GM19452 (cell line): ENCODE results near the gene TLR4.
A peak's percentile ranks its signal among the peaks of the same experiment; 100 is the strongest.

Experiments used
- ATAC-seq: cut with Tn5 transposase; IDR thresholded peaks from one replicate; pipeline ENCODE4 v1.9.1; 2021; ENCODE audit not compliant: unreplicated experiment

TLR4 gene

DNA sequence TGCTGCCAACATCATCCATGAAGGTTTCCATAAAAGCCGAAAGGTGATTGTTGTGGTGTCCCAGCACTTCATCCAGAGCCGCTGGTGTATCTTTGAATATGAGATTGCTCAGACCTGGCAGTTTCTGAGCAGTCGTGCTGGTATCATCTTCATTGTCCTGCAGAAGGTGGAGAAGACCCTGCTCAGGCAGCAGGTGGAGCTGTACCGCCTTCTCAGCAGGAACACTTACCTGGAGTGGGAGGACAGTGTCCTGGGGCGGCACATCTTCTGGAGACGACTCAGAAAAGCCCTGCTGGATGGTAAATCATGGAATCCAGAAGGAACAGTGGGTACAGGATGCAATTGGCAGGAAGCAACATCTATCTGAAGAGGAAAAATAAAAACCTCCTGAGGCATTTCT, 10.1 kb downstream of the TLR4 start:
- ATAC-seq, result no peak

GRCh38 chr9:117715411-117715989, 11.3 kb downstream of the TLR4 start:
- no peak for ATAC-seq

- ATAC-seq, result peak; percentile 100
These were observed 13.9 kb downstream of the TLR4 start for GRCh38 chr9:117718085-117718484.

DNA sequence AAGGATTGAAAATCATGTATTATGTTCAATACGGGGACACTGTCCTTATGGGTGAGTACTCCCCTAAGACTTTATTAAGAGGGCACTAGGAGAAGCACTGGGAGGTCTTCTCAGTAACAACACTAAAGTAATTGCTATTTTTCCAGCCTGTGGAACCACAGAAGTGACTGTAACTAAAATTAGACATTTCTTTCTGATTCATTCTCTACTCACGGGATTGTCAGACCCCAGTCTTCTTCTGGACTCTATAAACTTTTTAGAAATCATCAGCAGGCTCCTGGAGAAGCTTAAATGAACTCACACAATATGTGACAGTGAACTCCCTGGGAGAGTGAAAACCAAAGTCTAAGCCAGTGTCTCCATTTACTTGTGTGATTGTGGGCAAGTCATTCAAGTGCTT, 14.5 kb downstream of the TLR4 start:
- ATAC-seq, result peak; percentile 16

GRCh38 chr9:117719161-117719920, 15.1 kb downstream of the TLR4 start:
- no peak for ATAC-seq

DNA sequence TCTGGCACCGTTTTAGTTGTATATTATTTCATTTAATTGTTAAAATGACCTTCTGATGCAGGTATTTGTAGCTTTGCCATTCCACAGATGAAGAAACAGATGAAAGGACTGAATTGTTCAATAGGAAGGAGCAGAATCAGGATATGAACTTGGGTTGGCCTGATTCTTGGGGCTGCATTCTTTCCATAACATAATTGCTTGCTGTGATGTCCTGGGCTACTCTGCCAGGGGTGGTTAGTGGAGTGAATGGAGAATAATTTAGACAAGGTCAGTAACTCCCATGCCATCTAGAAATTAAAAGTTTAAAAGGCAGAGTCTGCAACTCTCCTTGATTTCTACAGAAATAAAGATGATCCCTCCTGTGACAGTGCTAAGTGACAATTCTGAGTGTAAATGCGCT, 15.9 kb downstream of the TLR4 start:
- no peak for ATAC-seq

- ATAC-seq, result no peak
These were observed 16.4 kb downstream of the TLR4 start for GRCh38 chr9:117720555-117720954.

GRCh38 chr9:117720987-117721386, 16.8 kb downstream of the TLR4 start:
- no peak for ATAC-seq

DNA sequence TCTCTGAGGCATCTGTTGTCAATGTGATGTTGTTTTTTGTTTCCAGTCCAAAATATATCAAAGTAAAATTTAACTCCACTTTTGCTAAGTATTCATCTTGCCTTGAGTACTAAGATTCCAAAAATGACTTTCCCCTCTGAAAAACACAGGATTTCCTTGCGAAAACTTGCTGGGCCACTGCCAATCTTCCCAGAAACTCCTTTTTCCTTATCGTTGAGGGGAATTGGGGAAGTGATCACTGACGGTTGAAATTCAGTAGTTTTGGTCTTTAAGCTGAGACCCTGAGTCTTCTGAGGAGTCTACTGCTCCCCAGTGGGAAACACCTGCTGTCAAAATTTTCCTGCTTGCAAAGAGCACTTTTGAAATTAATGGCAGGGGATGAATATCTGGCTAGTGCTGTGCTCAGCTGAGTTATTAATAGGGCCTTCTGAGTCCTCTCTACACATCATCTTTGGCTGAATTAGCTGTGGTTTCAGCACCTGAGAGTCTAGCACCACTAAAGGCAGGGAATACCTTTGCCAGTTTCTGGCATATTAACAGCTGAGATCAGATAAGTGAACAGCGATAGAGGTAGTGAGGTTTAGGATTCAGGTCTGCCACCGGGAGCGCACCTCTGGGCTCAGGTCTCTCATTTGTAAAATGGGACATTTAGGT, 18.0 kb downstream of the TLR4 start:
- no peak for ATAC-seq

GRCh38 chr9:117723986-117724625, 19.9 kb downstream of the TLR4 start:
- no peak for ATAC-seq

DNA sequence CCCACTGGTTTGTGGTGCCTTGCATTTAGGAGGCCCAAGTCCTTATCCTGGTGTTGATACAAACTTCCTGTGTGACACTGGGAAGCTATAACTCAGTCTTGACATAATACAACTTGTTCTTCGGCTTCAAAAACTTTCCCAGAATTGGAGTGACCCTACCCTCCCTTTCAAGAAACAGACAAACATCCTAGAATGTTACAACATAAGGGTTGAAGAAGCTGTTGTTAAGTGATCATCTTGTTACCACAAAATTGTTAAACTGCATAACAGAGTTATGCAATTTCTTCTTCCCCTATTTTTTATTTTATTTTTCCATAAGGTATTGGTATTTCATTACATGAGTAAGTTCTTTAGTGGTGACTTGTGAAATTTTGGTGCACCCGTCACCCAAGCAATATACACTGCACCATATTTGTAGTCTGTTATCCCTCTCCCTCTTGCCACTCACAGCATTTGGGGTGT, 21.3 kb downstream of the TLR4 start:
- ATAC-seq, result no peak

- no peak for ATAC-seq
These were observed 25.2 kb downstream of the TLR4 start for GRCh38 chr9:117729375-117729774.

- no peak for ATAC-seq
These were observed 28.3 kb downstream of the TLR4 start for GRCh38 chr9:117732494-117732893.

DNA sequence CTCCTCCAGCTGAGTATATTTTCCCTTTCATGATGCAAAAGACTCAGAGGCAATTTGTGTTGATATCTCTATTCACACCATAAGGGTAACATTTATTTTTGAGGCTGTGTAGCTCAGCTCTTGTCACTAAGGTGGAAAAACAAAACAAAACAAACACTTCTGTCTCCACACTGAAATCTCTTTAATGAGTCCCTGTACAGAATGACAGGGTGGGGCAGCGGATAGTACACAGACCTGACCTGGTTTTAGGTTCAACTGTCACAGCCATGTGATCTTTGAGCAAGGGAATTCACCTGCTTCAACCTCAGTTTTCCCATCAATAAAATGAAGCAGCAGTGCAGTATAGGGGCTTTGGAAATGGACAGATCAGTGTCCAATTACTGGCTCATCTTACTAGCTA, 29.3 kb downstream of the TLR4 start:
- no peak for ATAC-seq

GRCh38 chr9:117734082-117734481, 29.9 kb downstream of the TLR4 start:
- no peak for ATAC-seq

GRCh38 chr9:117734523-117735314, 30.5 kb downstream of the TLR4 start:
- no peak for ATAC-seq

- no peak for ATAC-seq
These were observed 33.6 kb downstream of the TLR4 start for GRCh38 chr9:117737721-117738226.

DNA sequence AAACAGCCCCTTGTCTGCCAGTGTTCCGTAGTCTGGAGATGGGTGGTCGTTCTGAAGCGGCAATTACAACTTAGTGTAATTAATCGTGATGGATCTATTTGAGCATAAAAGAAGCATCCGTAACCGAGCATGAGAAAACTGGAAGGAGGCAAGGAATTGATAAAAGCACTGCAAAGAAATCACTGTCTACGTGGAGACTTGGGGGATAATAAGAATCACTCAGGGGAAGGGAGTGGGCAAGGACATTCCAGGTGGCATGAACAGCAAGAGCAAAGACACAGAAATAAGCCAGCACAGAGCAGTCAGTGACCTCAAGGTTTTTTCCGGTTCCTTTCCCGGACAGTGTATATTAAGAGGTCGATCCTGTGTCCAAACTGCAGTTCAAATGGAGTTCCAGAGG, 35.0 kb downstream of the TLR4 start:
- no peak for ATAC-seq

- ATAC-seq, result no peak
These were observed 35.6 kb downstream of the TLR4 start for GRCh38 chr9:117739624-117740347.

- ATAC-seq, result no peak
These were observed 37.9 kb downstream of the TLR4 start for GRCh38 chr9:117742131-117742530.
